HG03565 (cell line): Measurements from ENCODE around the gene FBXO31.

ENCODE experiments used
- ATAC-seq: cut with Tn5 transposase; IDR thresholded peaks from one replicate; pipeline ENCODE4 v1.9.1; 2021; ENCODE audit warnings: mild to moderate bottlenecking, moderate library complexity; ENCODE audit not compliant: unreplicated experiment

FBXO31 gene, protein sequence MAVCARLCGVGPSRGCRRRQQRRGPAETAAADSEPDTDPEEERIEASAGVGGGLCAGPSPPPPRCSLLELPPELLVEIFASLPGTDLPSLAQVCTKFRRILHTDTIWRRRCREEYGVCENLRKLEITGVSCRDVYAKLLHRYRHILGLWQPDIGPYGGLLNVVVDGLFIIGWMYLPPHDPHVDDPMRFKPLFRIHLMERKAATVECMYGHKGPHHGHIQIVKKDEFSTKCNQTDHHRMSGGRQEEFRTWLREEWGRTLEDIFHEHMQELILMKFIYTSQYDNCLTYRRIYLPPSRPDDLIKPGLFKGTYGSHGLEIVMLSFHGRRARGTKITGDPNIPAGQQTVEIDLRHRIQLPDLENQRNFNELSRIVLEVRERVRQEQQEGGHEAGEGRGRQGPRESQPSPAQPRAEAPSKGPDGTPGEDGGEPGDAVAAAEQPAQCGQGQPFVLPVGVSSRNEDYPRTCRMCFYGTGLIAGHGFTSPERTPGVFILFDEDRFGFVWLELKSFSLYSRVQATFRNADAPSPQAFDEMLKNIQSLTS

DNA sequence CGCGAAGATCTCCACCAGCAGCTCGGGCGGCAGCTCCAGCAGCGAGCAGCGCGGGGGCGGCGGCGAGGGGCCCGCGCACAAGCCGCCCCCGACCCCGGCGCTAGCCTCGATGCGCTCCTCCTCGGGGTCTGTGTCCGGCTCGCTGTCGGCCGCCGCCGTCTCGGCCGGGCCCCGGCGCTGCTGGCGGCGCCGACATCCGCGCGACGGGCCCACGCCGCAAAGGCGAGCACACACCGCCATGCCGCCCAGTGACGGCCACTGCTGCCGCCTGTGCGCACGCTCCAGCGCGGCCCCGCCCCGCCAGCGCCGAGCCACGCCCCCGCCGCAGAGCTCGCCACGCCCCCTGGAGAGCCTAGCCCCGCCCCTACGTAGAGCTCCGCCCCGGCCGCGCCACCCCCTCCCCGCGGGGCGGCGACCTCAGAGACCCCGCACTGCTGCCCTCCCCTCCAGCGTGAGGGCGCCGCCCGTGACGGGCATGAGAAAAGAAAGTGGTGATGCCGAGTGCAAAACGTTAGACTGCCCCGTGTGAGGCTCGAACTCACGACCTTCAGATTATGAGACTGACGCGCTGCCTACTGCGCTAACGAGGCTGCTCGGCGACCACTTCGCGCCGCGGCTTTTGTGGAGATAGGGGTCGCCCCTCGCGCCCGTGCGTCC lies at the start of gene FBXO31:
Gene FBXO31 (minus strand): TSS at position 272 of the 657 bp plus-strand sequence. CDS start 32 bp downstream, at position 240.
- ATAC-seq: peak; percentile 34

DNA sequence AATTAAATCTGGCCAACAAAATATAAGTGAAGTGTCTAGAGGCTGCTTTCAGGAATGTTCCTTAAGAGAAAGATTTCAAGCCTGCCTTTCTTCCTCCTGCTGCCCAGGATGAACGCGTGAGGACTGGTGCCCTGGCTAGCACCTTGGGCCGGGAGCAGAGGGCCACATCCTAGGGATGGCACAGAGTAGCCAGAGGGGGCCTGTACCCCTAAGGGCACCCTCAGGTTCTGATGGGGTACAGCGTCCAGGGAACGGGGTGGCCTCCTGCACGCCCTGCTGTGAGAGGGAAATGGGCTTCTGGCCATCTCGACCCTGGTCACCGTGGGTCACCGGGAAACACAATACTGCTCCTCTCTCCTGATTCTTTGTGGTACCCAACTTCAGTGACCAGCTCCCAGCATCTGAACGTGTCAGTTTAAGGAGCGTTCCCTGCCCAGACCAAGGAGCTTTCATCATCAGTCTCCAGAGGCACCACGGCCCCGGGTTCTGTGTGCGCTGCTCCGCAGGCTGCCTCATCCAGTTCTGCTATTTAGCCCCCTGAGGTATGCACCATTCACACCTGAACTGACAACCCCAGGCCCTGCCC lies 48.8 kb upstream of the FBXO31 start:
- ATAC-seq: no peak

DNA sequence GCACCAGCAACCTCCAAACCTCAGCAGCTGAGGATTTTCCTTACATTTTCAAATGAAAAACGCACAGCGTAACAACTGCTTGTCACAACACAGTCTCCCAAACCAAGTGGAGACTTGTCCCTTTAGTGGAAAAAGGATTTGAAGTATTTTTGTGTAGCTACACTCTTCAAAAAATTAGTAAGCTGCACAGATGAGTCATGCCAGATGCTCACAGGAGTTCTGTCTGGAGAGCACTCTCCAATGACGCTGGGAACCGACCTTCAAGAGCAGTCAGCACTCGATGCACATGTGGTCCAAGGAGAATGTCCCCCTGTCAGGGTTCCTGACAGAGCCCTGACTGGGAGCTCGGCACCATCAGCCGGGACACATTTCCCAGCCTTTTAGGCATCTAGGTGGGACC lies 48.4 kb upstream of the FBXO31 start:
- ATAC-seq: no peak

DNA sequence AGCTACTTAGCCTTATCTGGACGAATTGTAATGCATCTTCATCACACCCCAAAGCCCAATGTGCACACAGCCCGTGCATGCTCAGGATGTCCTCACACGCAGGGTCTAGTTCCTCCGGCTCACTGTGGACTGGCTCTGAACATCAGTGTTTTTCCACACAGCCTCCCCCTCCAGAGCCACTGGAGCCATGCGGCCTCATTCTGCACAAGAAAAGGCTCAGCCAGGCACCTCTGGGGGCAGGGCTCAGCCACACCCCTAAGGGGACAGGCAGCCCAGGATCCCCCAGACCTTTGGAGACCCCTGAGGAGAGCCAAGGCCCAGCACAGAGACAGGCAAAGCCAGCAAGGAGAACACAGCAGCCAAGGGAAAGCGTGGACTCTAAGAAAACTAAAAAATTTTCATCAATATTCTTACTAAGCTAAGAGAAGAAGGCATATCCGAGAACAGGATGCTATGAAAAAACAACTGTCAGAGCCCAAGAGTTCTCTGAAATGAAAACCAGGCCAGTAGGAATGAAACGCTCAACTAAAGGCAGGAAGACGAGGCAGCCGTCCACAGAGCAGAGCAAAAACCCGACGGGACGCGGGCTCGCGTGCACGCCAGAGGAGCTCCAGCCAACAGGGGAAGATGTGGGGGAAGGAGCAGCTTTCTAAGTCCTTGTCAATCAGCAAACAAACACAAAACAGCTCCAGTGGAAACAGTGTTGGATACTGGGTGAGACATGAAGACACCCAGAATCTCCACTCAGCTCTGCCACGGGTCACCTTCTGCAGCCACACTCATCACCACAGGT lies 43.0 kb upstream of the FBXO31 start:
- no peak for ATAC-seq

DNA sequence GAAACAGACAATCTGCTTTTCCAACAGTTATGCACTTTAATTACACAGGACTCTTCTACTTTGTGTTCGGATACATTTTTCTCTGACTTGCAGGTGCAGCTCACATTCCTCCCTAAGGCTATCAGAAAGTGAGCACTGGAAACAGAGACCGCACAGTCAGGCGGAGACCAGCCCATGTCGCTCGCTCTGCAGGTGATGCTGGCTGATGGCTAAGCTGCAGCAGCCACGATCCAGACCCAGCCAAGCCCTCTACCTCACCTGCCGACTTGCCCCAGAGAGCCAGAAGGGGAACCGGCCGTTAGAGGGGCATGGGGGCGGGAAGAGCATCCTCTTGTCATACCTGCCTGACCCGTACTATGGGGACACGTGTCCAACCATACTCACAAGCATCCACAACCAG lies 42.4 kb upstream of the FBXO31 start:
- ATAC-seq: no peak

DNA sequence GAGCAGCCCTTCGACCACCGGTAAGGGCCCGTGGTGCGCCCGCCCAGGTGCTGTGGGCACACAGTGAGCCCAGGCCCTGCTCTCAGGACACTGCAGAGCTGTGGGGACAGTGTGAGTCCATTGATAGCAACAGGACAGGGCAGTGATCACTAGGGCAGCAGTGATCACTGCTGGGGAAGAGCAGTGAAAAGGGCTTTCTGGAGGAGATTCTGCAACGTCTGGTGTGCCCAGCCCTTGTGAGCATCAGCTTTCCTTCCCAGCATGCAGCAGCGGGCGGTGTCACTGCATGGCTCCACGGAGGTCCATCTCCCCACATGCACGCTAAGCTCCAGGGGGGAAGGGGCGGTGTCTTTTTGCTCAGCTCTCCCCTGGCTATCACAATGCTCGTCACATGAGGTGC lies 40.7 kb upstream of the FBXO31 start:
- no peak for ATAC-seq

DNA sequence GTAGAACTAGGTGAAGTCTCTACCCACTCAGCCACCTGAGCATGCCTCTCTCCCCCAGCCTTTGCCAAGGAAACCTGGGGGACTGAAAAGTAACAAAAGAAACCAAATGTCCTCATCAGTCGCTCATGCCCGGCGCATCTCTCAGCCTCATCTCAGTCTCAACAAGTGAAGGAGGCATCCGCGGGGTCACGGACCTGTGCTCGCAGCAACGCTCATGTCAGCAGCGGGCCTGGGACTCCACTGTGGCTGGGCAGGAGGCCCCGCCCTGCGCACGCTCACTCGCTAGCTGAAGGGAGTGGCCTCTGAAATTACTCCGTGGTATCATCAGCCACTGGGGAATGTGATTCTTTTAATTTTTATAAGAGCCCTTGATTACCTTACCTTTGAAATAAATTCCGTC lies 39.9 kb upstream of the FBXO31 start:
- no peak for ATAC-seq

DNA sequence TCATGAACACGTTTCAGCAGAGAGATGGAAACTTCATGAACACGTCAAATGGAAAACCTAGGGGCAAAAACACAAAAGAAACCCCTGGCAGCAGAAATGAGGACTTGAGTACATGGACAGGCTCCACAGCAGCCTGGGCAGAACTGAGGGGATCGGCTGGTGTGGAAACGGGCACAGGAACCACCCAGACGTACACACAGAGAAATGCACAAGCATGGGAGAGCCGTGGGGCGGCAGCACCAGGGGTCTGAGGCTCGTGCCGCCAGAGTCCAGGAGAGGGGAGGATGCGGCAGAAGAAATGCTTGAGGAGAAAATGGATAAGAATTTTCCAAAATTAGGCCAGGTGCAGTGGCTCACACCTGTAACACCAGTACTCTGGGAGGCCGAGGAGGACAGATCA lies 38.5 kb upstream of the FBXO31 start:
- no peak for ATAC-seq

DNA sequence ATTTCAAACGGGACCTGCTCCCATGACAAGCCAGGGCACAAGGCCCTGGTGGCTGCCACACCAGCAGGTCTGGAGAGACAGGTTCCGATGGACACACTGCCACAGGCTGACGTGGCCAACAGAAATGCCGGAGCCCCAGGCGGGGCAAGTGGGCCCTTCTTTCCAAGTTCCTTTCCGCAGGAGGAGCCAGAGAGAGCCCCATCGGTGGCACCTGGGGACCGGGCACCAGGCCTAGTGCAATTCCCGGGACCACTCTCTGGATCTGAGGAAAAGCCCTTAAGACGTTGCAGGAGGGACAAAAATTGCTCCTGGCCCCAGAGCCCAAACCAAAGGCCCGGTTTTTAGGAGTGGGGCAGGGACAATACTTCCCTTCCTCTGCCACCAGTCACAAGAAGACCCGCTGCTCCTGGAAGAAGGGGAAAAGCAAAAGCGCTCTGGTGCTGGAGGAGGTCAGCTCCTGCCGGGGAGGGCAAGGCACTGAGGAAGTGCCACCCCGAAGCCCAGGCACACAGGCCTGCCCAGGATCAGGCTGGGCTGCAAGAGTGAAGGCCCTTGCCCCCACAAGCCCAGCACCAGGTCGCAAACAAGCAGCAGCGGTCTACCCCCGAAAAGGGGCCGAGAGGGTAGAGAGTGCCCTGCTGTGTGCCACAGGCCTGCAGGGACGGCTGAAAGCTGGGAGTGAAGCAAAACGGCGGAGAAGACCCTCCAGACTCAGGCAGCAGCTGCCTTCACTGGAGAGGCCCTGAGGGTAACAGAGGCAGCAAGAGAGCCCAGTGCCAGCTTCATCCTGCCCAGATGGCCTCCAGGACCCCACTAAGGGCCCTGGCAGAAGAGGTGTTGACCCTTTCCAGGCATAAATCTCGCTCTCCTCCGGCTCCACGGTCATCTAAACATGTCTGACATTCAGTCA lies 37.7 kb upstream of the FBXO31 start:
- ATAC-seq: no peak

DNA sequence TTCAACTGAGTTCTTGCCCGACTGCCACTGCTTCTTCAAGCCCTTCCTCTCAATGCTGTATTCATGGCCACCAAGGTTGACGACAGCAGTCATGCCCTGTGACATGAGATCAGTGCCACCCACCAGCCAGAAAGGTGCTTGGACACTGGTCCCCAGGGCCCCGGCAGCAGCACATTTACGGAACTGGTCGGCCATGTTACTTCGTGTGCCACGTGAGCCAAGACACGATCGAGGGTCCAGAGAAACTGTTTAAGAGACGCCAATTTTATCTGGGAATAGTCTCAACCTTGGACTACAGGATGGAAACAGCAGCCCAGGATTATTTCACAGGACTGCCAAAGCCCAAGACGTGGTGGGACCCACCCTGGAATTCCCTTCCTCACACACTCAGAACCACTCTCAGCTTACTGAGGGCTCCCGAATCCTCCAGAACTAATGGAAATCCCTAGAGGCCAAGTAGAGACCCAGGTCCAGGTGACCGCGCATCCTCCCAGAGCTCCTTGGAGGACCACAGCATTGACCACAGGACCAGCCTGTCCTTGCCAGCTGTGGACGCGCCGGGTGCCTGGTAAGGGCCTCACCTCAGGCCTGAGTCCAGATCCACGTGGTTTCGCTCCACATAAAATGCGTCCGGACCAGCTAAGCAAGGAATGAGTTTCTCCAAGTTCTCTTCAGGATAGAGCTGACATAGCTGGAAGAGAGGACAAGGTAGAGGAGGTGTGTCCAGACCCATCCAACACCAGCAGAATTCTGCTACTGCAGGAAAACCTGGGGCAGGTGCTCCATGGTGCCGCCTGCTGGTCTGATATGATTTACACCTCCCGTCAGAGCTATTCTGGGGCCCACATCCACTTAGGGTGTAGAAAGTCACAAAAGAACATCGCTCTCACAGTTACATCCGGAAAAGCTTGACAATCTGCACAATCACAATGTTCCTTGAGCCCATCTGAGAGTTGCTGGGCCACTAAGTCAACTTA lies 36.7 kb upstream of the FBXO31 start:
- ATAC-seq: no peak

DNA sequence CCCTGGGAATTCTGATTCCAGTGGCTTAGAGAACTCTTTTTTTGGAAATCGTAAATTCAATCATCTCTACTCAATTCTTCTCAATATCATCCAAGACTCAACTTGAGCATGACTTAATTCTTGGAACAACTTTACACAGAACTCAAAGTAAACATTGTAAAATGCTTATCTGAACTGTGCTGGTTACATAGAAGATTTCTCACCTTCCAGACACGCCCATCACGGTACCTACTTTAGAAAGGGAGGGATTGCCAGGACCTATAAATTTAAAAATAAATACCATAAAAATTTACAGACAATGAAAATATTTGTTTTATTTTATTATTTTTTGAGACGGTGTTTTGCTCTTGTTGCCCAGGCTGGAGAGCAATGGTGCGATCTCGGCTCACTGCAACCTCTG lies 35.1 kb upstream of the FBXO31 start:
- ATAC-seq: no peak

DNA sequence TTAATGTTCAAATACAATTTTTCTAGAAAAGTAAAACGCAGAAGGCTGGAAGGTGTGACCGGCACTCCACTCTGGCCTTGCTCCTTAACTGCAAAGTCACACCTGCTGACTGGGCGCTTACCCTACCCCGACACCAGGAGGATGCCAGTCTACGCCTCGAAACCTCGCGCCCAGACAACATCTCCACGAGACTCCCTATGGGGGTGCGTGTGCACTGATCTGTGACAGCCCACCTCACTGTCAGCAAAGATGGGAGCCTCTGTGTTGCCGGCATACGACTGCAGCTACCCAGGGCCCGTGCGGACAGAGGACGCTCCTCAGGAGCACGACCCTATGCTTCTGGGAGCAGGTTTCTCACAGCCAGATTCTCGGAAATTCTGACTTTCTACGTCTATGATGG lies 34.6 kb upstream of the FBXO31 start:
- ATAC-seq: no peak

DNA sequence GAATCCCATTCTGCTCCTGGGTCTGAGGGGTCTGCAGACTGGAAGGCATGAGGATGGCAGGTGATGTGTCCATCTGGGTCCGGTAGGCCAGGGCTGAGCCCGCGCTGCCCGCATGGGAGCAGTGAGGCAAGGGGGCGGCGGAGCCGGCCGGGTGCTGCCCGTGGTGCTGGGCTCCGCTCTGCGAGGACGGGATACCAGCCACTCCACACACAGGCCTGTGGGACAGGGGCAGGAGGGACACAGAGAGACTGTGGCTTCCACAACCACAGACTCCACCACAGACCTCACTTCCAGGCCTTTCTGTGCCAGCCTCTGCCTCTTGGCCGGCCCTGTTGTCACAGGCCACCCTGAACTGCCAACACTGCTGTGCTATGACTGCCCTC lies 33.9 kb upstream of the FBXO31 start:
- ATAC-seq: no peak

DNA sequence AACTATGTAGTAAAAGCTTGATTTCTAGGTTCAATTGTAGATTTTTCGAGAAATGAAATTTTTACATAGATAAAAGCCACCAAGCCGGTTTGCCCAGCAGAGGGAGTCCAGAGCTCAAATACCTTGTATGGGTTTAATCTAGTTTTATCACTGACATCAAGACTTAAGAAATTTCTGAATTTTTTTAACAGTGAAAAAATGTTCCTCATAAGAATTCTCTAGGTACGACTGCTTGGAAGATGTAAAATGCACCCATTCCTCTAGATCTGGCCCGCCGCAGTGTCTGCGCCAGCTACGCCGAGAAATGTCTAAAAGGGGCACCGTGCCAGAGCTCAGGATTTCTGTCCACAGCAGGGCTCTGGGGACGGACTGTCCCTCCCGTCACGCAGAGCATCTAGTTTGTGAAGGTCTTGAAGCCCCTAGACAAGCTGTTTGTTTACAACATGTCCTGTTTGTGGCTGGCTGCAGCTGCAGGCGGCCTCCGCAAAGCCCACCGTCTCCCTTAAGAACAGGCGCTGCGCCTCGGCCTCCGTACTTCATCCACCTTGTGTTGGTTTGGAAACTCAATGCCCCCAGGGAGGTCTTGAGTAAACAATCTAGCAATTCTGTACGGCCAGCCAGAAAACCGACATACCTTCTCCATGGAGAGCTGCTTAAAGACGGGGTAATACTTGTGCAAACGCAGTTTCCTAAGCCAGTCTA lies 33.4 kb upstream of the FBXO31 start:
- ATAC-seq: no peak

DNA sequence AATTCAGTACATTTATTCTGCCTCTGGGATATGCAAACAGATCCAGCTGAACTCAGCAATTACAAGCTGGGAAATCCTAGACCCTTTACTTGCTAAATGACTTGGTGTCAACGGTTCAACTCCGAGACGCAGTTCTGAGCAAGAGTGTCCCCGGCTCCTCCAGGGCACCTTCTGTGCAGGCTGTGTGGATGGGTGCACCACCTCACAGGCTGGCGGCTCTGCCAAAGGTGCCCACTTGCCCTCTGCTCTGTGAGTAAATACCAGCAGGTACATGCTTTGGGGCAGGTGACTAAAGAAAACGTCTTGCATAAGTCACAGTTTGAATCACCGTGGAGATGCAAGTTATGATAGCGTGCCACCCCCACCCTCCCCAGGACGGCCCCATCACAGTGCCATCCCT lies 31.9 kb upstream of the FBXO31 start:
- no peak for ATAC-seq

DNA sequence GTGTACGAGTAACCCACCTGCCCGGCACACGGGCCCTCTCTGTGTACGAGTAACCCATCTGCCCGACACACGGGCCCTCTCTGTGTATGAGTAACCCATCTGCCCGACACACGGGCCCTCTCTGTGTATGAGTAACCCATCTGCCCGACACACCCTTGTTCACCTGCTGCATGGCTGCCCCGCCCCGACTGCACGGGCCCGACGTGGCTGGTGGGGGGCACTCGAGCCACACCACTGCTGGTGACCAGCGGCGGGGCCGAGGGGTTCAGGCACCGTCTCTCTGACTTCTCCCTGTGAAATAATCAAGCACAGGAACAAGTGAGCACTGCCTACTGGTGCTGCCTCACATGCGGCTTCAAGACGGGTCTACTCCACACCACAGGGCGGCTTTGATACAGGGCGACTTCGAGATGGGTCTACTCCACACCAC lies 30.7 kb upstream of the FBXO31 start:
- ATAC-seq: no peak

DNA sequence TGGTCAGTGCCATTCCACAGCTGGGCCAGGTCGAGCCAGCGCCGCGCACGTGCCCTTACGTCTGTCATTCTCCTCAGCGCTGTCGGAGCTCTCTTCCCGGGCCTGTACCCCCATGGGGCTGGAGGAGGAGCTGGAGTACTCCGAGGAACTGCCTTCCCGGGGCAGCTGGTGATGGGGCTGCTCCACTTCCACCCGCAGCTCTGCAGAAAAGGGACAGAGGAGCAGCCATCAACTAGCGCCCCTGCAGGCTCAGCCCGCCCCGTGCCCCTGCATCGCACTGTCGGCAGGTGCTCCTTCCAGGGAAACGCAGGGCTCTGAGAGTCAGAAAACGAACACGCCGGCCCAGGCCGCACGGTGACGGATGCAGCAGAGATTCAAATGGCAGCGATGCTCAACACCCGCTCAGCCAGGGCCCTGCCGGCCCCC lies 29.4 kb upstream of the FBXO31 start:
- no peak for ATAC-seq

DNA sequence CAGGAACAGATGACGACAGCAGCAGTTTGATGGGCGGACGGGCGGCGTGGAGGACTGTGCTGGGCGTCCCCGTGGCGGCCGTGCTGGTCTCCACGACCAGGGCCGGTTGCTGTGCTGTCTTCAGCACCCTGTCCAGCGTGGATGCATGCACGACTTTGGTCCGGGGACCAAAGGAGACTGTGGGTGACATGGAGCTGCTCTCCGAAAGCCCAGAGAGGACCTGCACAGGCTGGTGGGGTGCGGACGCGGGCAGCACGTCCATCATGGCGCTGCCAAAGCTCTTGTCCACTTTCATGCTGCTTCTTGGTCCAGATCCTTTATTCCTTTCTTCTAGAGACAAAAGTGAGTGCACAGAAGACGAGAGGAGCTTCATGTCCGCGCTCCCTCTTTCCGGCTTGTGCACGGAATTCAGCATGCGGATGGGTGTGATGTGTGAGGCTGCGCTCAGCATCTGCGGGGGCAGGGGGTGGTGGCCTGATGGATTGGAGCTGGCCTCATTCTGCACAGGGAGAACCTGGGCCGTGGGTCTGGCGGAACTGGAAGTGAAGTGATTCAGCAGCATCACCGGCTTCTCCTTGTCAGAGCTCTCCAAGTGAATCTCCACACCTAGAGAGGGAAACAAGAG lies 28.9 kb upstream of the FBXO31 start:
- ATAC-seq: no peak
